Suprapubic skin (tissue), 3 donors: ENCODE results near the gene PPP2R2B.

Experiments
- CTCF ChIP-seq, 2 donors: fragments of 200-600 bp in 1 of 2; fragments of 450-650 bp in 1 of 2; sonication (generic) in 1 of 2; IDR thresholded peaks; one replicate each; pipeline ENCODE4 v1.5.1; 2016 to 2019; ENCODE audit warnings: antibody characterized with exemption in 2 of 2, mild to moderate bottlenecking in 1 of 2, moderate library complexity in 1 of 2
- EP300 ChIP-seq: sonication (generic); formaldehyde crosslinking; IDR thresholded peaks from one replicate; pipeline ENCODE4 v1.6.1; 2017; ENCODE audit warnings: antibody characterized with exemption
- POLR2A ChIP-seq, 2 donors: fragments of 450-650 bp; IDR thresholded peaks; one replicate each; pipeline ENCODE4 v1.6.1; 2017; ENCODE audit warnings: antibody characterized with exemption in 2 of 2, mild to moderate bottlenecking in 2 of 2, moderate library complexity in 2 of 2

- no peak for TF ChIP-seq POLR2A (IDR thresholded peaks at IDR 0.05)
- no peak for TF ChIP-seq EP300
- no peak for TF ChIP-seq CTCF (IDR thresholded peaks at IDR 0.05)
Observed at GRCh38 chr5:146872188-146872587, 6.4 kb downstream of the PPP2R2B start.
